Keratinocyte (primary cell): ENCODE results near the gene CHMP6. TPM values are rescaled to one million over a fixed set of nuclear protein-coding genes. Genes with fewer than 3 reads are reported as not detected.

ENCODE experiments used
- DNase-seq: peaks from one replicate; pipeline ENCODE4 v3.0.0-alpha.2; 2011; ENCODE audit warnings: low read depth, missing footprints, low spot score
- FAIRE-seq: peaks from 2 replicates; lab custom pipeline; 2011; peaks lifted over from hg19 to GRCh38; lab: Jason Lieb, UNC
- H2AFZ ChIP-seq: 2 replicates; pipeline ENCODE4 v1.6.0; 2012; ENCODE audit warnings: low read length, control low read depth, inconsistent platforms; ENCODE audit not compliant: control insufficient read depth
- H3K27ac ChIP-seq: 2 replicates; pipeline ENCODE4 v1.5.1; 2011; ENCODE audit warnings: low read length; ENCODE audit not compliant: control insufficient read depth, insufficient read depth
- H3K27me3 ChIP-seq: 3 replicates; pipeline ENCODE4 v1.6.0; 2011; ENCODE audit warnings: low read length; ENCODE audit not compliant: control insufficient read depth, insufficient read depth; ENCODE audit errors: extremely low read depth
- H3K36me3 ChIP-seq, 2 experiments: 2 replicates in 1 of 2; 3 replicates in 1 of 2; pipeline ENCODE4 v1.5.1; 2011; ENCODE audit warnings: low read length in 2 of 2, mild to moderate bottlenecking in 1 of 2; ENCODE audit not compliant: control insufficient read depth in 2 of 2, insufficient read depth in 2 of 2; ENCODE audit errors: extremely low read depth in 1 of 2
- H3K4me1 ChIP-seq: 3 replicates; pipeline ENCODE4 v1.5.1; 2011; ENCODE audit warnings: low read length; ENCODE audit not compliant: control insufficient read depth, insufficient read depth; ENCODE audit errors: extremely low read depth
- H3K4me2 ChIP-seq: 3 replicates; pipeline ENCODE4 v1.6.0; 2011; ENCODE audit warnings: low read depth, low read length; ENCODE audit not compliant: control insufficient read depth, insufficient read depth; ENCODE audit errors: extremely low read depth
- H3K4me3 ChIP-seq, 3 experiments: fragments of 200-600 bp in 1 of 3; sonication (generic) in 1 of 3; 2 replicates in 2 of 3; 3 replicates in 1 of 3; pipeline ENCODE4 v1.5.1; 2011 to 2016; ENCODE audit warnings: low read length in 3 of 3, mild to moderate bottlenecking in 3 of 3, control low read depth in 2 of 3, inconsistent platforms in 1 of 3, low read depth in 1 of 3, mixed read lengths in 1 of 3, mixed run types in 1 of 3, moderate library complexity in 1 of 3; ENCODE audit not compliant: control insufficient read depth in 2 of 3, insufficient read depth in 2 of 3; ENCODE audit errors: extremely low read depth in 1 of 3
- H3K79me2 ChIP-seq: 2 replicates; pipeline ENCODE4 v1.6.0; 2012; ENCODE audit warnings: low read length; ENCODE audit not compliant: control insufficient read depth, insufficient read depth
- H3K9ac ChIP-seq: 3 replicates; pipeline ENCODE4 v1.6.0; 2011; ENCODE audit warnings: low read length; ENCODE audit not compliant: control insufficient read depth, insufficient read depth; ENCODE audit errors: extremely low read depth
- H3K9me1 ChIP-seq: 3 replicates; pipeline ENCODE4 v1.6.0; 2011; ENCODE audit warnings: low read length; ENCODE audit not compliant: control insufficient read depth, insufficient read depth; ENCODE audit errors: extremely low read depth
- H3K9me3 ChIP-seq: 2 replicates; pipeline ENCODE4 v1.5.1; 2012; ENCODE audit warnings: low read depth, low read length; ENCODE audit not compliant: control insufficient read depth
- H4K20me1 ChIP-seq: 3 replicates; pipeline ENCODE4 v1.6.0; 2011; ENCODE audit warnings: low read length; ENCODE audit not compliant: control insufficient read depth, insufficient read depth; ENCODE audit errors: extremely low read depth
- EZH2 ChIP-seq: IDR thresholded peaks from one replicate; pipeline ENCODE4 v1.6.1; 2012; ENCODE audit warnings: inconsistent platforms, mild to moderate bottlenecking, low read length, moderate library complexity
- dilution Hi-C: fragments of 300-500 bp; cut with MboI; formaldehyde crosslinking; loops from one replicate; pipeline ENCODE4 v1.7.0; 2020; ENCODE audit warnings: low sequenced_read_pairs; ENCODE audit not compliant: extremely low pct_ligation_motif_present
- polyA plus RNA-seq, 5 experiments: library from polyadenylated mRNA; depleted of rRNA in 3 of 5; stranded (reverse) in 3 of 5; stranded (forward) in 1 of 5; unstranded in 1 of 5; fragments of >200 nt; gene quantifications; 1 replicate in 1 of 5; 2 replicates in 3 of 5; 3 replicates in 1 of 5; pipeline versions ENCODE4 v1.2.1 to v1.2.3, GENCODE V29; 2011 to 2012; ENCODE audit warnings: missing spikeins in 2 of 5, low read depth in 1 of 5, low replicate concordance in 1 of 5
- TF ChIP-seq, protein P1 (sequence below), 3 experiments: IDR thresholded peaks in 1 of 3; conservative IDR thresholded peaks in 1 of 3; optimal IDR thresholded peaks in 1 of 3; 2 replicates in 2 of 3; 3 replicates in 1 of 3; pipeline versions ENCODE3 to v1.5.1; 2011; ENCODE audit warnings: low read length in 3 of 3, mild to moderate bottlenecking in 3 of 3, moderate library complexity in 2 of 3, control low read depth in 1 of 3, inconsistent platforms in 1 of 3; ENCODE audit not compliant: insufficient read depth in 2 of 3; ENCODE audit errors: extremely low read depth in 1 of 3

The CHMP6 gene
- polyA plus RNA-seq, 1 donor (not counting 4 experiments of a cell fraction or from before 2014, with no cell fraction given) = 20.9 TPM

DNA sequence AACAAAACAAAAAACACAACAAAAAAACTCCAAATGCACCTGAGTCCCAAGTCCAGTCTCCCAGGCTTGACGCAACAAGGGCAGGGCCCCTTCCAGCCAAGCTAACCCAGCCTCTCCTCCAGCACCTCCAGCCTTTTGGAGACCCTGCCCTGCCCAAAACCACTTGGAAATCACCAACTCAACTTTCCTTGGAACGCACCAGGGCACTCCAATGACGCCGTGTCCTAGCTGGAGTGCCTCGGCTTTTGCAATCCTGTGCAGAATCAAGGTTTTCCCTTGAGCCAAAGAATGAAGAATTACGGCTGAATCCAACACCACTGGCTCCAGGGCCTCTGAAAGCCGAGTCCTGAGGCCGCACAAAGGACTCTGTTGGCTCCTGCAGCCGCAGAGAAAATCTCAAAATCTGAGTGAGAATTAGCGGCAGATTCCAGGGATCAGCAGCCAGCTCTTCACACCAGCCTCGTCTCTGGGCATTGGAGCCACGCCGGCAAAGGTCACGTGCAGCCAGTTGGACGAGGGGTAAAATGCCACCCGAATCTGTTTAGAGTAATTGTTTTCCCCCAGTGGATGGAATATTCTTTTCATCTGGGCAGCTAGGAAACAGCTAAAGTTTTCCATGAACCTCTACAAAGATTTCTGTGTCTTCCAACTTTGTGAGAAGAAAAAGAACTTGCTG is 33.6 kb downstream of the CHMP6 start:
- no peak overlapping the region for H3K4me3 ChIP-seq
- H3K9ac ChIP-seq = no peak overlapping the region
- no peaks in the 10 kb centered on the region for H3K79me2 ChIP-seq
- DNase-seq (no peak), FAIRE-seq (no peak)
- no peaks in the 10 kb centered on the region for H3K36me3 ChIP-seq
- peaks cover 3% of the 10 kb centered on the region for H3K9me3 ChIP-seq
- H2AFZ ChIP-seq = no peak overlapping the region
- peaks cover 37% of the 10 kb centered on the region for H3K27me3 ChIP-seq
- H3K4me2 ChIP-seq = no peak overlapping the region
- dilution Hi-C loops = no loop called here
- H3K9me1 ChIP-seq = no peaks in the 10 kb centered on the region
- no peak for TF ChIP-seq EZH2
- TF ChIP-seq, protein P1, sequence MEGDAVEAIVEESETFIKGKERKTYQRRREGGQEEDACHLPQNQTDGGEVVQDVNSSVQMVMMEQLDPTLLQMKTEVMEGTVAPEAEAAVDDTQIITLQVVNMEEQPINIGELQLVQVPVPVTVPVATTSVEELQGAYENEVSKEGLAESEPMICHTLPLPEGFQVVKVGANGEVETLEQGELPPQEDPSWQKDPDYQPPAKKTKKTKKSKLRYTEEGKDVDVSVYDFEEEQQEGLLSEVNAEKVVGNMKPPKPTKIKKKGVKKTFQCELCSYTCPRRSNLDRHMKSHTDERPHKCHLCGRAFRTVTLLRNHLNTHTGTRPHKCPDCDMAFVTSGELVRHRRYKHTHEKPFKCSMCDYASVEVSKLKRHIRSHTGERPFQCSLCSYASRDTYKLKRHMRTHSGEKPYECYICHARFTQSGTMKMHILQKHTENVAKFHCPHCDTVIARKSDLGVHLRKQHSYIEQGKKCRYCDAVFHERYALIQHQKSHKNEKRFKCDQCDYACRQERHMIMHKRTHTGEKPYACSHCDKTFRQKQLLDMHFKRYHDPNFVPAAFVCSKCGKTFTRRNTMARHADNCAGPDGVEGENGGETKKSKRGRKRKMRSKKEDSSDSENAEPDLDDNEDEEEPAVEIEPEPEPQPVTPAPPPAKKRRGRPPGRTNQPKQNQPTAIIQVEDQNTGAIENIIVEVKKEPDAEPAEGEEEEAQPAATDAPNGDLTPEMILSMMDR (optimal IDR thresholded peaks at IDR 0.05 in 1 of 3, IDR thresholded peaks at IDR 0.05 in 1 of 3, conservative IDR thresholded peaks at IDR 0.05 in 1 of 3; ENCODE audit: extremely low read depth in 1 of 3, insufficient read depth in 2 of 3, low read length in 3 of 3) = no peak
- H3K27ac ChIP-seq = no peak overlapping the region
- H4K20me1 ChIP-seq = no peaks in the 10 kb centered on the region
- peaks cover 17% of the 10 kb centered on the region for H3K4me1 ChIP-seq

DNA sequence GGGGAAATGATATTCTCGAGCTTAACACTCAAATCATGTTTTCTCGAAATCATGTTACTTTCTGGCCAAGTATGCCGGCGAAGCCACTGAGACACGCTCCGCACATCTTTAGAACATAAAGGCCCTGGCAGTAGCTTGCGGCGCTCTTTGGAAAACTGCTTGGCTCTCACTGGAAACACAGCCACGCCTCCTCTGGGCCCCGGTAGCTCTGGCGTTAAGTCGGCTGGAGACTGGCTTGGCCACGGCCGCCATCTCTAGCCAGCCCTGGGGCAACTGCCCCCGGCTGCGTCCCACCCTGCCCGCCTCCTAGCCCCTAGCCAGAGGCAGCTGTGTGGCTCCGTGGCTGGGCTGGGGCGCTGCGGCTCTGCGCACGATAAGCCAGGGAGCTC is 34.1 kb downstream of the CHMP6 start:
- no peak overlapping the region for H3K4me2 ChIP-seq
- H3K9me1 ChIP-seq = no peaks in the 10 kb centered on the region
- TF ChIP-seq EZH2 = no peak
- TF ChIP-seq, protein P1 (optimal IDR thresholded peaks at IDR 0.05 in 1 of 3, IDR thresholded peaks at IDR 0.05 in 1 of 3, conservative IDR thresholded peaks at IDR 0.05 in 1 of 3; ENCODE audit: extremely low read depth in 1 of 3, insufficient read depth in 2 of 3, low read length in 3 of 3) = no peak
- H3K4me3 ChIP-seq = no peak overlapping the region
- H3K79me2 ChIP-seq = no peaks in the 10 kb centered on the region
- dilution Hi-C loops = no loop called here
- H3K36me3 ChIP-seq = no peaks in the 10 kb centered on the region
- H3K9ac ChIP-seq = no peak overlapping the region
- peaks cover 3% of the 10 kb centered on the region for H3K9me3 ChIP-seq
- peaks cover 41% of the 10 kb centered on the region for H3K27me3 ChIP-seq
- FAIRE-seq (no peak), DNase-seq (no peak)
- no peak overlapping the region for H2AFZ ChIP-seq
- H4K20me1 ChIP-seq = no peaks in the 10 kb centered on the region
- peaks cover 12% of the 10 kb centered on the region for H3K4me1 ChIP-seq
- H3K27ac ChIP-seq = no peak overlapping the region
